Smooth muscle cell (in vitro differentiated cells): ENCODE measurements around the gene ACO1. TPM values are rescaled to one million over a fixed set of nuclear protein-coding genes. Genes with fewer than 3 reads are reported as not detected.

Experiments used
- DNase-seq: peaks from one replicate; lab custom pipeline; 2025; ENCODE audit not compliant: unreplicated experiment; lab: John Stamatoyannopoulos, UW
- H2AFZ ChIP-seq: fragments of 200-600 bp; sonication (generic); 2 replicates; pipeline ENCODE4 v1.6.0; 2016; ENCODE audit warnings: antibody characterized with exemption, low read depth, mild to moderate bottlenecking
- H3F3A ChIP-seq: fragments of 200-600 bp; sonication (generic); 2 replicates; pipeline ENCODE4 v1.6.0; 2017; ENCODE audit warnings: antibody characterized with exemption, low read depth
- H3K27ac ChIP-seq: fragments of 200-600 bp; sonication (generic); 2 replicates; pipeline ENCODE4 v1.5.1; 2016; ENCODE audit warnings: low read depth, mild to moderate bottlenecking
- H3K27me3 ChIP-seq: fragments of 200-600 bp; sonication (generic); 2 replicates; pipeline ENCODE4 v1.6.1; 2016; ENCODE audit warnings: low read depth, mild to moderate bottlenecking
- H3K36me3 ChIP-seq: fragments of 200-600 bp; sonication (generic); 2 replicates; pipeline ENCODE4 v1.5.1; 2016; ENCODE audit warnings: low read depth
- H3K4me1 ChIP-seq: fragments of 200-600 bp; sonication (generic); 2 replicates; pipeline ENCODE4 v1.5.1; 2016; ENCODE audit warnings: low read depth
- H3K4me2 ChIP-seq: fragments of 200-600 bp; sonication (generic); 2 replicates; pipeline ENCODE4 v1.6.0; 2016; ENCODE audit warnings: mild to moderate bottlenecking
- H3K4me3 ChIP-seq: fragments of 200-600 bp; sonication (generic); 2 replicates; pipeline ENCODE4 v1.5.1; 2016; ENCODE audit warnings: mild to moderate bottlenecking
- H3K79me2 ChIP-seq: fragments of 200-600 bp; sonication (generic); 2 replicates; pipeline ENCODE4 v1.6.0; 2016; ENCODE audit warnings: low read depth, mild to moderate bottlenecking
- H3K9ac ChIP-seq: fragments of 200-600 bp; sonication (generic); 2 replicates; pipeline ENCODE4 v1.6.0; 2016; ENCODE audit warnings: low read depth
- H3K9me3 ChIP-seq: fragments of 200-600 bp; sonication (generic); replicated peaks from 2 replicates; pipeline ENCODE4 v1.5.1; 2016; ENCODE audit warnings: low read depth
- H4K20me1 ChIP-seq: fragments of 200-600 bp; sonication (generic); 2 replicates; pipeline ENCODE4 v1.6.0; 2016; ENCODE audit warnings: low read depth
- CTCF ChIP-seq: fragments of 200-600 bp; sonication (generic); IDR thresholded peaks from 2 replicates; pipeline ENCODE4 v1.5.1; 2017; ENCODE audit warnings: borderline replicate concordance, mild to moderate bottlenecking, antibody characterized with exemption; ENCODE audit not compliant: insufficient read depth, poor library complexity, severe bottlenecking
- WGBS: methylation state at CpG from one replicate; pipeline ENCODE4 v1.1.7; 2016; ENCODE audit warnings: low lambda C conversion rate; 5-methylcytosine and 5-hydroxymethylcytosine counted together
- polyA plus RNA-seq: library from polyadenylated mRNA; unstranded; fragments of >200 nt; fragmentation: Nextera tagmentation; extraction: Ambion mirVana; gene quantifications from 2 replicates; pipeline ENCODE4 v1.2.1, GENCODE V29; 2016
- total RNA-seq: library from RNA; depleted of rRNA; stranded (reverse); fragments of >200 nt; gene quantifications from 2 replicates; pipeline ENCODE4 v1.2.3, GENCODE V29; 2014

Gene ACO1
- total and polyA plus RNA-seq, 2 experiments from 2014 or later: 72.3 to 74.4 TPM

GRCh38 chr9:32411753-32412152 lies 27.3 kb downstream of the ACO1 start:
- TF ChIP-seq CTCF: no peak
- Histone ChIP-seq H3K79me2 (no peaks in the 10 kb centered on the region), H4K20me1 (no peaks in the 10 kb centered on the region), H3K9me3 (no peaks in the 10 kb centered on the region), H2AFZ (no peak overlapping the region), H3K9ac (no peak overlapping the region), H3K4me3 (no peak overlapping the region), H3K4me2 (no peak overlapping the region), H3F3A (no peaks in the 10 kb centered on the region), H3K36me3 (peaks cover 41% of the 10 kb centered on the region), H3K27me3 (no peaks in the 10 kb centered on the region), H3K4me1 (no peaks in the 10 kb centered on the region), H3K27ac (no peak overlapping the region)
- WGBS: 95% methylated on average over 3 of the region's 3 CpGs
- no peak for DNase-seq

- Histone ChIP-seq H3K27me3 (no peaks in the 10 kb centered on the region), H3K9me3 (no peaks in the 10 kb centered on the region), H3F3A (no peaks in the 10 kb centered on the region), H4K20me1 (no peaks in the 10 kb centered on the region), H2AFZ (no peak overlapping the region), H3K9ac (no peak overlapping the region), H3K4me3 (no peak overlapping the region), H3K27ac (no peak overlapping the region), H3K4me2 (no peak overlapping the region), H3K79me2 (no peaks in the 10 kb centered on the region), H3K4me1 (no peaks in the 10 kb centered on the region), H3K36me3 (peaks cover 35% of the 10 kb centered on the region)
- no peak for DNase-seq
- no peak for TF ChIP-seq CTCF
- WGBS: 97% methylated on average over 3 of the region's 3 CpGs
These were observed 28.0 kb downstream of the ACO1 start for GRCh38 chr9:32412440-32412839.

- H2AFZ ChIP-seq: no peak overlapping the region
- H3K27me3 ChIP-seq: no peaks in the 10 kb centered on the region
- H3K9me3 ChIP-seq: no peaks in the 10 kb centered on the region
- H3F3A ChIP-seq: no peaks in the 10 kb centered on the region
- no peak overlapping the region for H3K4me3 ChIP-seq
- H3K27ac ChIP-seq: no peak overlapping the region
- H3K9ac ChIP-seq: no peak overlapping the region
- no peaks in the 10 kb centered on the region for H3K79me2 ChIP-seq
- no peak overlapping the region for H3K4me2 ChIP-seq
- peaks cover 25% of the 10 kb centered on the region for H3K36me3 ChIP-seq
- H3K4me1 ChIP-seq: no peaks in the 10 kb centered on the region
- no peak for DNase-seq
- TF ChIP-seq CTCF: no peak
- no peaks in the 10 kb centered on the region for H4K20me1 ChIP-seq
These were observed 29.0 kb downstream of the ACO1 start for GRCh38 chr9:32413424-32413823.

GRCh38 chr9:32414856-32415255 lies 30.4 kb downstream of the ACO1 start:
- 98% methylated on average over 2 of the region's 2 CpGs for WGBS
- Histone ChIP-seq H3K36me3 (peaks cover 19% of the 10 kb centered on the region), H3K4me3 (no peak overlapping the region), H3K9me3 (no peaks in the 10 kb centered on the region), H3K79me2 (no peaks in the 10 kb centered on the region), H2AFZ (no peak overlapping the region), H3K4me2 (no peak overlapping the region), H4K20me1 (no peaks in the 10 kb centered on the region), H3K9ac (no peak overlapping the region), H3F3A (no peaks in the 10 kb centered on the region), H3K27me3 (no peaks in the 10 kb centered on the region), H3K27ac (no peak overlapping the region), H3K4me1 (no peaks in the 10 kb centered on the region)
- no peak for TF ChIP-seq CTCF
- DNase-seq: no peak
